ENCODE results near the gene TMEM120A. TPM values are rescaled to one million over a fixed set of nuclear protein-coding genes. Genes with fewer than 3 reads are reported as not detected.

The TMEM120A gene
- total RNA-seq, 3 donors from 2014 or later: 75.6 to 138 (median 88.4) TPM

GRCh38 chr7:75968012-75968411, 26.4 kb downstream of the TMEM120A start:
- Histone ChIP-seq H3K36me3 (ENCODE audit: low read depth) (no peaks in the 10 kb centered on the region), H3K9me3 (no peaks in the 10 kb centered on the region), H3K4me1 (ENCODE audit: low read depth) (peaks cover 4% of the 10 kb centered on the region), H3K4me3 (no peak overlapping the region)
- ATAC-seq (no peak), DNase-seq (no peak)
- intact Hi-C loops (cut with DNase I, micrococcal nuclease): no loop called here
- no peak for TF ChIP-seq CTCF (IDR thresholded peaks at IDR 0.05)

- H3K36me3 ChIP-seq (ENCODE audit: low read depth): no peaks in the 10 kb centered on the region
- peaks cover 4% of the 10 kb centered on the region for H3K4me1 ChIP-seq (ENCODE audit: low read depth)
- no peak for TF ChIP-seq CTCF (IDR thresholded peaks at IDR 0.05)
- intact Hi-C loops (cut with DNase I, micrococcal nuclease): no loop called here
- DNase-seq (no peak), ATAC-seq (peak; percentile 53)
- H3K9me3 ChIP-seq: no peaks in the 10 kb centered on the region
- H3K4me3 ChIP-seq: no peak overlapping the region
Observed at GRCh38 chr7:75967487-75967997, 26.9 kb downstream of the TMEM120A start.

- H3K4me1 ChIP-seq (ENCODE audit: low read depth): peaks cover 4% of the 10 kb centered on the region
- TF ChIP-seq CTCF (IDR thresholded peaks at IDR 0.05): no peak
Observed at GRCh38 chr7:75967055-75967454, 27.3 kb downstream of the TMEM120A start.

GRCh38 chr7:75966190-75966961, 28.0 kb downstream of the TMEM120A start:
- no peak for TF ChIP-seq CTCF (IDR thresholded peaks at IDR 0.05)
- DNase-seq: no peak
- Histone ChIP-seq H3K36me3 (ENCODE audit: low read depth) (no peaks in the 10 kb centered on the region), H3K9me3 (no peaks in the 10 kb centered on the region), H3K4me3 (no peak overlapping the region), H3K4me1 (ENCODE audit: low read depth) (peaks cover 4% of the 10 kb centered on the region)
- intact Hi-C loops (cut with DNase I, micrococcal nuclease): no loop called here
- peak; percentile 43 for ATAC-seq

More at GRCh38 chr7:75967055-75967454, 27.3 kb downstream of the TMEM120A start:
- DNase-seq (no peak), ATAC-seq (no peak)
- Histone ChIP-seq H3K4me3 (no peak overlapping the region), H3K36me3 (ENCODE audit: low read depth) (no peaks in the 10 kb centered on the region), H3K9me3 (no peaks in the 10 kb centered on the region)
- intact Hi-C loops (cut with DNase I, micrococcal nuclease): no loop called here

GRCh38 chr7:75965617-75966016, 28.8 kb downstream of the TMEM120A start:
- TF ChIP-seq CTCF (IDR thresholded peaks at IDR 0.05): no peak
- Histone ChIP-seq H3K4me1 (ENCODE audit: low read depth) (peaks cover 4% of the 10 kb centered on the region), H3K9me3 (no peaks in the 10 kb centered on the region), H3K4me3 (no peak overlapping the region), H3K36me3 (ENCODE audit: low read depth) (no peaks in the 10 kb centered on the region)
- no peak for DNase-seq
- intact Hi-C loops (cut with DNase I, micrococcal nuclease): no loop called here
- ATAC-seq: no peak

Data from mucosa of descending colon (tissue), 3 donors.